K562 (cell line): ENCODE results near the gene VPS13C. TPM values are rescaled to one million over a fixed set of nuclear protein-coding genes. Genes with fewer than 3 reads are reported as not detected.

Source experiments
- ATAC-seq: fragments of 200-7000 bp; cut with Tn5 transposase; 3 replicates; pipeline ENCODE4 v1.9.1; 2020; ENCODE audit warnings: moderate library complexity
- BruUV-seq: library from RNA; stranded (reverse); fragments of 400-500 nt; replicated peaks from 2 replicates; lab custom pipeline; 2021; lab: Mats Ljungman, UMichigan
- CTCF ChIA-PET: fragments of 300-600 bp; formaldehyde crosslinking; extraction: SDS; loops from one replicate; lab custom pipeline; 2021; ENCODE audit warnings: low intra/inter-chr PET ratio; lab: Yijun Ruan, JAX
- POLR2A ChIA-PET: fragments of 300-600, 350-650 bp; sonication (Branson Sonifier 250); formaldehyde crosslinking; extraction: SDS; loops from one replicate; lab custom pipeline; 2021; ENCODE audit warnings: antibody characterized with exemption, inconsistent platforms; lab: Yijun Ruan, JAX
- DNase-seq, 4 experiments: peaks; one replicate each; pipeline versions ENCODE4 v3.0.0 to v3.0.0-alpha.2; 2011 to 2018; ENCODE audit warnings: low spot score in 3 of 4, mixed read lengths in 3 of 4; ENCODE audit errors: extremely low read depth in 1 of 4
- FAIRE-seq: peaks from 2 replicates; lab custom pipeline; 2011; peaks lifted over from hg19 to GRCh38; lab: Jason Lieb, UNC
- H2AFZ ChIP-seq: 2 replicates; pipeline ENCODE4 v1.6.0; 2011; ENCODE audit warnings: low read depth, low read length, control low read depth, inconsistent platforms
- H3K27ac ChIP-seq: fragments of 200-600 bp; 3 replicates; pipeline ENCODE4 v1.8.0; 2011; ENCODE audit warnings: low read depth, mild to moderate bottlenecking, control low read depth, inconsistent platforms, low read length, moderate library complexity, mixed read lengths; ENCODE audit errors: extremely low read depth
- H3K27me3 ChIP-seq, 2 experiments: fragments of 300-600 bp in 1 of 2; 2 replicates in 1 of 2; 3 replicates in 1 of 2; pipeline versions ENCODE4 v1.6.0 to v1.8.0; 2011; ENCODE audit warnings: inconsistent platforms in 2 of 2, low read length in 2 of 2, mild to moderate bottlenecking in 1 of 2, mixed read lengths in 1 of 2, moderate library complexity in 1 of 2; ENCODE audit not compliant: control insufficient read depth in 2 of 2, insufficient read depth in 2 of 2
- H3K36me3 ChIP-seq: fragments of 300-600 bp; 3 replicates; pipeline ENCODE4 v1.8.0; 2011; ENCODE audit warnings: mild to moderate bottlenecking, low read length, inconsistent platforms; ENCODE audit not compliant: control insufficient read depth, insufficient read depth
- H3K4me1 ChIP-seq, 2 experiments: fragments of 200-600 bp in 1 of 2; replicated peaks in 1 of 2; 2 replicates in 1 of 2; 3 replicates in 1 of 2; pipeline versions ENCODE4 v1.5.1 to v1.8.0; 2011; ENCODE audit warnings: inconsistent platforms in 2 of 2, low read length in 2 of 2, mild to moderate bottlenecking in 1 of 2, mixed read lengths in 1 of 2, moderate library complexity in 1 of 2; ENCODE audit not compliant: control insufficient read depth in 2 of 2, insufficient read depth in 2 of 2
- H3K4me2 ChIP-seq: 2 replicates; pipeline ENCODE4 v1.6.1; 2011; ENCODE audit warnings: low read length, control low read depth, inconsistent platforms, mixed read lengths; ENCODE audit not compliant: insufficient read depth
- H3K4me3 ChIP-seq: fragments of 200-600 bp; sonication (generic), shearing (Covaris generic); 2 replicates; pipeline ENCODE4 v1.5.1; 2016; ENCODE audit warnings: control low read depth, inconsistent platforms
- H3K79me2 ChIP-seq: fragments of 200-600 bp; 3 replicates; pipeline ENCODE4 v1.8.0; 2011; ENCODE audit warnings: low read length, inconsistent platforms; ENCODE audit not compliant: control insufficient read depth, insufficient read depth
- H3K9ac ChIP-seq, 2 experiments: 2 replicates each; pipeline versions ENCODE4 v1.6.0 to v1.6.1; 2011; ENCODE audit warnings: low read depth in 2 of 2, low read length in 2 of 2, control low read depth in 1 of 2, inconsistent platforms in 1 of 2, mild to moderate bottlenecking in 1 of 2, mixed read lengths in 1 of 2; ENCODE audit not compliant: insufficient read depth in 1 of 2
- H3K9me1 ChIP-seq: one replicate; pipeline ENCODE4 v1.6.0; 2011; ENCODE audit warnings: inconsistent platforms, mild to moderate bottlenecking, low read length, moderate library complexity; ENCODE audit not compliant: control insufficient read depth, insufficient read depth
- H3K9me3 ChIP-seq: replicated peaks from 2 replicates; pipeline ENCODE4 v1.5.1; 2011; ENCODE audit warnings: low read depth, low read length, inconsistent platforms; ENCODE audit not compliant: control insufficient read depth, insufficient read depth
- H4K20me1 ChIP-seq: replicated peaks from 2 replicates; pipeline ENCODE4 v1.6.1; 2011; ENCODE audit warnings: low read length, inconsistent platforms, mixed read lengths; ENCODE audit not compliant: control insufficient read depth, insufficient read depth
- ETS2 ChIP-seq: IDR thresholded peaks from 2 replicates; pipeline ENCODE4 v1.6.1; 2016; ENCODE audit warnings: borderline replicate concordance, missing genetic modification characterization, mild to moderate bottlenecking, moderate library complexity, missing compliant biosample characterization; ENCODE audit not compliant: poor library complexity, severe bottlenecking
- KLF1 ChIP-seq: fragments of 450-650 bp; IDR thresholded peaks from 2 replicates; pipeline ENCODE4 v1.6.1; 2016; ENCODE audit warnings: missing genetic modification characterization, missing compliant biosample characterization
- MAFF ChIP-seq: IDR thresholded peaks from 2 replicates; pipeline ENCODE4 v1.6.1; 2012; ENCODE audit warnings: low read length, improper control_type of control experiment
- PHB ChIP-seq: fragments of 250-450 bp; sonication (Bioruptor Pico); IDR thresholded peaks from 2 replicates; pipeline ENCODE4 v1.5.0; 2021
- PHB2 ChIP-seq: fragments of 450-650 bp; IDR thresholded peaks from 2 replicates; pipeline ENCODE4 v1.6.1; 2017; ENCODE audit warnings: low read depth
- PHTF2 ChIP-seq: fragments of 250-450 bp; sonication (Bioruptor Pico); IDR thresholded peaks from 2 replicates; pipeline ENCODE4 v1.5.0; 2021; ENCODE audit warnings: mild to moderate bottlenecking
- SLC30A9 ChIP-seq: fragments of 250-450 bp; sonication (Bioruptor Pico); IDR thresholded peaks from 2 replicates; pipeline ENCODE4 v1.8.0; 2022; ENCODE audit warnings: mild to moderate bottlenecking, moderate library complexity
- ZNF212 ChIP-seq: fragments of 450-650 bp; formaldehyde crosslinking; IDR thresholded peaks from 2 replicates; pipeline ENCODE4 v1.4.0; 2020; ENCODE audit warnings: mild to moderate bottlenecking
- ZNF224 ChIP-seq: sonication (generic); formaldehyde crosslinking; IDR thresholded peaks from 2 replicates; pipeline ENCODE4 v1.8.0; 2022; ENCODE audit warnings: mild to moderate bottlenecking, missing genetic modification reagents
- ZNF408 ChIP-seq: fragments of 250-450 bp; sonication (Bioruptor Pico); IDR thresholded peaks from 2 replicates; pipeline ENCODE4 v1.4.0; 2020; ENCODE audit warnings: low read depth, mild to moderate bottlenecking, moderate library complexity
- ZNF445 ChIP-seq: fragments of 250-450 bp; sonication (Bioruptor Pico); IDR thresholded peaks from 2 replicates; pipeline ENCODE4 v1.4.0; 2020; ENCODE audit warnings: low read depth, mild to moderate bottlenecking, moderate library complexity
- WGBS: fragments of 100-300 bp; shearing (Covaris generic); methylation state at CpG from one replicate; pipeline ENCODE4 v1.1.6; 2016; ENCODE audit warnings: low coverage, mixed read lengths; ENCODE audit not compliant: insufficient coverage; ENCODE audit errors: missing lambda C conversion rate; 5-methylcytosine and 5-hydroxymethylcytosine counted together
- in situ Hi-C: fragments of 300-500 bp; cut with MboI; formaldehyde crosslinking; loops from 4 replicates; pipeline ENCODE4 v1.15.0; 2018; ENCODE audit warnings: inconsistent platforms, mixed read lengths
- intact Hi-C: fragments of 100-400 bp; cut with micrococcal nuclease; formaldehyde crosslinking; loops from 2 replicates; pipeline ENCODE4 v1.14.2; 2022
- polyA plus RNA-seq, 8 experiments: library from polyadenylated mRNA; depleted of rRNA in 4 of 8; stranded (reverse) in 5 of 8; unstranded in 3 of 8; fragments of >200 nt; fragmentation: Nextera tagmentation in 2 of 8; fragmentation: Illumina TruSeq in 1 of 8; extraction: Ambion mirVana in 2 of 8; extraction: Trizol in 1 of 8; gene quantifications; 2 replicates each; pipeline versions ENCODE4 v1.2.1 to v1.2.3, GENCODE V29; 2011 to 2014; ENCODE audit warnings: inconsistent platforms in 1 of 8, missing spikeins in 1 of 8
- total RNA-seq, 7 experiments: library from RNA; depleted of rRNA in 6 of 7; stranded (reverse); fragments of >200 nt in 6 of 7; fragmentation: Illumina TruSeq in 2 of 7; extraction: Trizol in 2 of 7; gene quantifications; 2 replicates each; pipeline versions ENCODE4 v1.2.1 to v1.2.3, GENCODE V29; 2011 to 2021; ENCODE audit warnings: low replicate concordance in 1 of 7
- TF ChIP-seq, protein P1 (sequence below): fragments of 250-450 bp; sonication (Bioruptor Pico); IDR thresholded peaks from 2 replicates; pipeline ENCODE4 v1.4.0; 2020

VPS13C gene
- total and polyA plus RNA-seq, 9 of the 15 experiments (the other 6 are each of a cell fraction or from before 2014, with no cell fraction given): 5.2 to 32.3 (median 15.7) TPM

DNA sequence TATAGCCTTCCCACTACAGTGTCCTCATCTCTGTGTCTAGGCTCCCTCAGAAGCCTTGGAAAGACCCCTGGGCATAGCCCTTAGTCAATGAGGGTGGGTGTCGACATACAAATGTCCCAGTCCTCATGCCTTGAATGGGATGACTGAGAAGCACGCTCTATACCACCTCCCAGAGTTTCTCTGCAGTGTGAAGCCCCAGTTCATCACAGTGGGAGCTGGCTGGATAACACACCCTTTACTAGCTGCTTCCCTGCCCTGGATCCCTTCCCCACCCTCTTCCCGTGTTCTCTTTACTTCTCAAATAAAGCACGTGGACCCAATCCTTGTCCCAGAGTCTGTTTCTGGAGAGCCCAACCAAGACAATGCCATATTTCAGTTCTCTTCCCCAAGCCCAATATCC lies 239.3 kb downstream of the VPS13C start:
- no peaks in the 10 kb centered on the region for H3K4me1 ChIP-seq
- DNase-seq (no peak), ATAC-seq (no peak), FAIRE-seq (no peak)
- ChIA-PET CTCF (interaction anchor here (0.6 kb wide), 1 partner anchor 1218 kb away, joined by 3 read pairs; no protein-coding TSS in a partner anchor), POLR2A (no interaction called here)
- no peaks in the 10 kb centered on the region for H3K36me3 ChIP-seq
- no peak overlapping the region for H3K27ac ChIP-seq
- peaks cover 2 to 25% of the 10 kb centered on the region in 2 experiments; a peak in 4 of 5 replicates for H3K27me3 ChIP-seq
- H4K20me1 ChIP-seq: no peaks in the 10 kb centered on the region; the same call in 1 of the 2 replicates
- no peaks in the 10 kb centered on the region for H3K9me3 ChIP-seq
- TF ChIP-seq ZNF224 (CRISPR knock-in tag) (no peak), ZNF445 (CRISPR knock-in tag) (no peak), ZNF212 (CRISPR knock-in tag) (no peak)
- no peak overlapping the region for H3K4me2 ChIP-seq
- BruUV-seq: no TSS peak
- no peak overlapping the region for H3K9ac ChIP-seq
- 0% methylated on average over 4 of the region's 4 CpGs for WGBS
- intact Hi-C loops (no loop called here), in situ Hi-C loops (no loop called here)
- no peak overlapping the region for H2AFZ ChIP-seq
- no peak overlapping the region for H3K4me3 ChIP-seq
- no peaks in the 10 kb centered on the region for H3K79me2 ChIP-seq
- H3K9me1 ChIP-seq: no peaks in the 10 kb centered on the region

DNA sequence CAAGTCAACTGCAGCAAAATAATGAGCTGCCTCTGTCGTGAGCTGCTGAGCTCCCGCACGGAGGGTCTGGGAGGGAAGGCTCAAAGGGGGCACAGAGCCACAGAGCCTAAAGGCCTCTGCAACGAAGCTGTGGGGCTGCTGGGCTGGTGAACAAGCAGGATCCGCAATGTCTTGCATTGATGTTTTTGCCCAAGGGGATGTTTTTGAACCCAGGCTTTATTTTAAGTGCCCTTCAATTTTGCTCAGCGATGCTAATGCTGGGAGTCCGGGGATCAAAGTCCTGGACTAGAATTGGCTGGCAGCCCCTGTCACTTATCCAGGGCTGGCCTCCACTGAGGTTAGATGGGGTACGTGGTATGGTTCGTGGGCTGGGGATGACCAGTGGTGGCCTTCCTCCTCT lies 240.0 kb downstream of the VPS13C start:
- no peak overlapping the region for H3K9ac ChIP-seq
- H3K27me3 ChIP-seq: peaks cover 2 to 25% of the 10 kb centered on the region in 2 experiments; a peak in 4 of 5 replicates
- no peaks in the 10 kb centered on the region for H3K36me3 ChIP-seq
- H2AFZ ChIP-seq: no peak overlapping the region
- no peaks in the 10 kb centered on the region; the same call in 1 of the 2 replicates for H4K20me1 ChIP-seq
- ATAC-seq: no peak
- no peaks in the 10 kb centered on the region for H3K79me2 ChIP-seq
- ChIA-PET CTCF (no interaction called here), POLR2A (no interaction called here)
- H3K27ac ChIP-seq: no peak overlapping the region
- H3K9me1 ChIP-seq: no peaks in the 10 kb centered on the region
- no peak for DNase-seq
- no peak overlapping the region for H3K4me2 ChIP-seq
- H3K4me3 ChIP-seq: no peak overlapping the region
- TF ChIP-seq ZNF408 (CRISPR knock-in tag) (no peak), ETS2 (tag) (no peak), PHB2 (no peak), PHTF2 (CRISPR knock-in tag) (no peak), KLF1 (tag) (no peak), MAFF (no peak), SLC30A9 (CRISPR knock-in tag) (no peak), PHB (no peak)
- TF ChIP-seq, protein P1, sequence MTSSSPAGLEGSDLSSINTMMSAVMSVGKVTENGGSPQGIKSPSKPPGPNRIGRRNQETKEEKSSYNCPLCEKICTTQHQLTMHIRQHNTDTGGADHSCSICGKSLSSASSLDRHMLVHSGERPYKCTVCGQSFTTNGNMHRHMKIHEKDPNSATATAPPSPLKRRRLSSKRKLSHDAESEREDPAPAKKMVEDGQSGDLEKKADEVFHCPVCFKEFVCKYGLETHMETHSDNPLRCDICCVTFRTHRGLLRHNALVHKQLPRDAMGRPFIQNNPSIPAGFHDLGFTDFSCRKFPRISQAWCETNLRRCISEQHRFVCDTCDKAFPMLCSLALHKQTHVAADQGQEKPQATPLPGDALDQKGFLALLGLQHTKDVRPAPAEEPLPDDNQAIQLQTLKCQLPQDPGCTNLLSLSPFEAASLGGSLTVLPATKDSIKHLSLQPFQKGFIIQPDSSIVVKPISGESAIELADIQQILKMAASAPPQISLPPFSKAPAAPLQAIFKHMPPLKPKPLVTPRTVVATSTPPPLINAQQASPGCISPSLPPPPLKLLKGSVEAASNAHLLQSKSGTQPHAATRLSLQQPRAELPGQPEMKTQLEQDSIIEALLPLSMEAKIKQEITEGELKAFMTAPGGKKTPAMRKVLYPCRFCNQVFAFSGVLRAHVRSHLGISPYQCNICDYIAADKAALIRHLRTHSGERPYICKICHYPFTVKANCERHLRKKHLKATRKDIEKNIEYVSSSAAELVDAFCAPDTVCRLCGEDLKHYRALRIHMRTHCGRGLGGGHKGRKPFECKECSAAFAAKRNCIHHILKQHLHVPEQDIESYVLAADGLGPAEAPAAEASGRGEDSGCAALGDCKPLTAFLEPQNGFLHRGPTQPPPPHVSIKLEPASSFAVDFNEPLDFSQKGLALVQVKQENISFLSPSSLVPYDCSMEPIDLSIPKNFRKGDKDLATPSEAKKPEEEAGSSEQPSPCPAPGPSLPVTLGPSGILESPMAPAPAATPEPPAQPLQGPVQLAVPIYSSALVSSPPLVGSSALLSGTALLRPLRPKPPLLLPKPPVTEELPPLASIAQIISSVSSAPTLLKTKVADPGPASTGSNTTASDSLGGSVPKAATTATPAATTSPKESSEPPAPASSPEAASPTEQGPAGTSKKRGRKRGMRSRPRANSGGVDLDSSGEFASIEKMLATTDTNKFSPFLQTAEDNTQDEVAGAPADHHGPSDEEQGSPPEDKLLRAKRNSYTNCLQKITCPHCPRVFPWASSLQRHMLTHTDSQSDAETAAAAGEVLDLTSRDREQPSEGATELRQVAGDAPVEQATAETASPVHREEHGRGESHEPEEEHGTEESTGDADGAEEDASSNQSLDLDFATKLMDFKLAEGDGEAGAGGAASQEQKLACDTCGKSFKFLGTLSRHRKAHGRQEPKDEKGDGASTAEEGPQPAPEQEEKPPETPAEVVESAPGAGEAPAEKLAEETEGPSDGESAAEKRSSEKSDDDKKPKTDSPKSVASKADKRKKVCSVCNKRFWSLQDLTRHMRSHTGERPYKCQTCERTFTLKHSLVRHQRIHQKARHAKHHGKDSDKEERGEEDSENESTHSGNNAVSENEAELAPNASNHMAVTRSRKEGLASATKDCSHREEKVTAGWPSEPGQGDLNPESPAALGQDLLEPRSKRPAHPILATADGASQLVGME: no peak
- under 1% methylated on average over 9 of the region's 9 CpGs for WGBS
- H3K9me3 ChIP-seq: no peaks in the 10 kb centered on the region
- no TSS peak for BruUV-seq
- intact Hi-C loops (no loop called here), in situ Hi-C loops (no loop called here)
- FAIRE-seq: no peak
- H3K4me1 ChIP-seq: no peaks in the 10 kb centered on the region
